Stimulated activated CD8-positive, alpha-beta memory T cell treated with anti-CD3 and anti-CD28 coated beads, Interleukin-12 subunit alpha, Interleukin-12 subunit beta, amount 100 ng/mL, for 1 hour (primary cell): ENCODE results near the gene LIN28B.
"Not testable (repeated sequence)": the region's sequence is repeated elsewhere in the genome, so short reads cannot be mapped to it uniquely, and the experiment has no call there.

Experiments used
- DNase-seq: peaks from one replicate; pipeline ENCODE4 v3.0.0-alpha.2; 2020; ENCODE audit warnings: low read depth

LIN28B gene

DNA sequence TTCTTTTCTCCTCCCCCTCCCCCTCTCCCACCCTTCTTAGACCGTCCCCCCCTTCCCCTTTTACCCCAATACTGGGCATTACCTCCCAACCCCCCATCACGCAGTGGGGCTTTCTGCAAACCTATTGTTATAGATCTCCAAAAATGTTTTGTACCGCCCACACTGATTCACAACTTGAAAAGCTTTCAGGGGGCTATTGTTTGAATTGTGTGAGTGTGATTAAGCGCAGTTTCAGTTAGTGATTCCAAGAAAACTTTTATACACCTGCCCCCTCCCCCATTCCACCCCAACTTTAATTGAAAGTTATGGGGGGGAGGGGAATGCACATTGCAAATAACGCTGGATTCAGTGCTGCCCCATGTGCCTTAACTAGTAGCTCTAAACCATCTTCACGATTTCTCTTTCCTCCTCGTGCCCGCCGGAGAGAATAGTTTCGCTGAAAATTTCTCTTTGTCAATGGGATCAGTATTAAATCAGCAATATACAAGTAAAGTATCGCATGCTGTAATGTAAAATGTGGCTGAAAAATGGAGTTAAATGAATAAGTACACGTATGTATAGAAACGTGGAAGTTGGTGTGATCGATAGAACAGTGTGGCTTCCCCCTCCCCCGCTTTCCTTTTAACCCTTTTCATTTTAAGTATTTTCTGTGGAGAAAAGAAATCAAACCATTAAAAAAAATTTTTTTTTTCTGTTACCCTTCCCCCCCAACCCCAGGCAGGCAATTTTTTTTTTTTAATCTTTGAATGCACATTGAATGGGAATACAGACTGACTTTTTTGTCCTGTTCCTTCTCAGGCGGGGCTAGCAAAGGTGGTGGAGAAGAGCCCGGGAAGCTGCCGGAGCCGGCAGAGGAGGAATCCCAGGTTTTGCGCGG is 632 bp downstream of the LIN28B start:
- DNase-seq: no peak

DNA sequence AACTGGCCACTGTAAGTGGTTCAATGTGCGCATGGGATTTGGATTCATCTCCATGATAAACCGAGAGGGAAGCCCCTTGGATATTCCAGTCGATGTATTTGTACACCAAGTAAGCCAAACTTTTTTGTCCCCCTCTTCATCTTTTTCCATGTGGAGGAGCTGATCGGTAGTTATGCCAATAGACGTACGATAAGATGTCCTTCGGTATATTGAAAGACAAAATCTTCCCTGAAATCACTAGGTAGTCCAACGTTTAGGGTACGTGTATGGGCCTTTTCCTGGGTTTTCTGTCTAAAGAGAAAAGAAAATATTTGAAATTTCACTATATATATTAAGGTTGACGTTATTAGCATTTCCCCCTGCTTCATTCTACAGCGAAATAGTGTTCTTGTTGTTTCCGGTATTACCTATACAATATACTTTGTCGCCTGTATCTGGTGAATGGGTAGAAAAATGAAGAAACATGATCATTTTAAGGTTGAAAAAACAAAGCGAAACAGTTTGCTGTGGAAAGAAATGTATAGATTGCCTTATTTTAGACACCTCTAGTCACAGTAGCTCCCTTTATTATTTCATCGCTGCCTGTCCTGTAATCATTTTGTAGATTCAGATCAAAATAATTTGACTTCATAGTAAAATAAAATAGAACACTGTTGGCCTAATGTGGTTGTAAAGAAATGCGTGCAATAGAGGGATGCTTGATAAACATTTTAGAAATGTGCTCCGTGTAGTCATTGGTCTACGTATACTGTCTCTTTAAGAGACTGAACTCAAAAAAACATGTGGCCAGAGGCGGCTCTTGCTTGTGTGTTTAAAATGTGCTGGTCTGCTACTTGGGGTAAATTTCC is 1.5 kb downstream of the LIN28B start:
- no peak for DNase-seq

DNA sequence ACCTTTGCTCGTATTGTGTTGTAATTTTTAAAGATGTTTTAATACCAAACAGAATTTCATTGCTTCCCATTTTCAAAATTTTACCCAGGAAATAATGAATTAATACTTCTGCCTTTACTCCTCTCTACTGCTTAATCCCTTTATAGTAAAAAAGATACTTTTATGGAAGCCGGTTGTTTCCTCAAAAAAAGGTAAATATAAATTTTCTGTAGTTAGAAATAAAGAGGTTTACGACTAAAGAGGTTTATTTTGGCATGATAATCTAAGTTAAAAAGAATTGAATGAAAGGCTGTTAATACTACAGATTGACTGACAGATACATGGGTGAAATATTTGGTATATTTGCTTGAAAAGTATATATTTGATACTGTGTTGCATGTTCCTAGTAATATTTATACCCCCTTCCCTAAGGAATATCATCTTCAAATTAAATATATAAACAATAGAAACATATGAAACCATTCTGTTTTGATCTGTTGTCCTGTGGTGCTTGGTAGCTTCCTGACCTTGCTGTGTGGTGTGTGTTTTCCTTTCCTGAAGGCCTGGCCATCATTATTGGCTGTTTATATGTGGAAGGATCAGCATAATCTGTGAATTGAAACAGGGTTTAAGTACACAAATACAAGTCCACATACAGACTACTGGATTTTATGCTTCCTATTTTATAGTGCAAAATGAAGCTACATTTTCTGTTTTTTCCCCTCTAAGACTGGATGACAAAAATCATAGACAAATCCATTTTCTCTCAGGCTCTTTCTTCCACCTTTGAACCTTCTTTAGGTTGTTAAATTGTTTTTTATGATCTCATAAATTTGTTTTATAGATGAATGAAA is 2.3 kb downstream of the LIN28B start:
- no peak for DNase-seq

DNA sequence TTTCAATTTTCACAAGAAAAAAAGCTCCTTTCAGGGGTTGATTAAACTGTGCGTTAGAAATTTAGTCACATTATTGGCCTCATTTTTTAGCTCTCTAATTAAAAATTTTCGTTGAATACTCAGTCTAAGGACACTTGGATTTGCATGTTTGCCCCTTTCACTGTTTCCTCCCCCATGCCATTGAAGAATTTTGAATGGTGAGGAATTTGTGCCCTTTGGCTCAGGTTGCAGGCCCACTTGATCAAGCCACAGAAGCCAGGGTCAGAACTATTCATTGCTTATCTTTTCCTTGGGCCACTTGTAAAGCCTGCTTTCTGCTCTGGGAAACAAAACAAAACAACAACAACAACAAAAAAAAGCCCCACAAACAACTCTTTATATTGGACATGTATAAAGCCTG is 12.2 kb downstream of the LIN28B start:
- no peak for DNase-seq

DNA sequence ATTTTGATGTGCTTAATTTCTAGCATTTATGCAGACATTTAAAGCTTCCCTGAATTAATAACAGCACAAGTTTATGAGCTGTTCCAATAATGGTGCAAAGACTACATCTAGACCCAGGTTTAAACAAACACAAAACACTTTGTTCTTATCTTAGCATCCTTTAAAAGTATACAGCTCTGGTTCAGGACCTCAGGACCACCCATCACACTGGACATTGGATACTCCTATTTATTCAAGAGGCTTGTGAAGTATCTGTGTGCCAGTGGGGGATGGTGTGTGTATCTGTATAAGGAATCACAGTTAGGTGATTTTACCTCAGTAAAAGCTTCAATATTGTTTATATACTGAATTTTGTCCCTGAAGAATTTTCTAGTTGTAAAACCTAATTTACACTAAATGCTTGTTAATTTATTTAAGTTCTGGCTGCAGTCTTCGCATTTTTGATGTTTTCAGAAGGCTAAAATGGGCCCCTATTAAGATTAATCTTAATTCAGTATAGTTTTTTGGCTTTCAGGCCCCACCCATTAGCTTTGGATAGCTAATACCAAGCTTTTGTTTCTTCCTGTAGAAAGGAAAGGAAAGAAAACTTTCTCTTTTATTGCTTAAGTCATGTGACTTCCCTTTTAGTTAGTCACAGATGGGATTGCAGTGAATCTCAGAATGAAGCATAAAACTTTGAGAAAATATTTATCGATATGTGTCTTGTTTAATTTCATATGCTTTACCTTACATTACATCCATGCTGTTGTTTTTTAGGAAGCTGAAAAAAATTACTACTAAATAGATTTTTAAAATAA is 13.1 kb downstream of the LIN28B start:
- DNase-seq: no peak

DNA sequence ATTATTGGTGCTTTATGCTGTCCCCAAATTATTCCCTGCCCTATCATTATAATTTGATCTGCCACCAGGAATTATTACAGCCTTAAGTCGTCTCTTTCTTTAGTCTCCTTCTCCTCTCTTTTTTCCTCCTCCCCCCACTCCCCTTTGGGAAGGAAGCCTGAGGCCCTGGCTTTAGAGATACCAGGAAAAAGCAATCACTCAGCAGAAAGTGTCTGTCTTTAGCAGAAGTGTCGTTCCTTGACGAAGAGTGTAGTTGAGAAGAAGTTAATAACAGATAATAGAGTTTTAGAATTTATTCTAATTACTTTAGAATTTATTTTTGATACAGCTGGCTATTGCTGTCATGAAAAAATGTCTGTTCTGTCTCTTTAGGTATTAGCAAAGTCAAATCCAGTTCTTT is 16.5 kb downstream of the LIN28B start:
- no peak for DNase-seq

DNA sequence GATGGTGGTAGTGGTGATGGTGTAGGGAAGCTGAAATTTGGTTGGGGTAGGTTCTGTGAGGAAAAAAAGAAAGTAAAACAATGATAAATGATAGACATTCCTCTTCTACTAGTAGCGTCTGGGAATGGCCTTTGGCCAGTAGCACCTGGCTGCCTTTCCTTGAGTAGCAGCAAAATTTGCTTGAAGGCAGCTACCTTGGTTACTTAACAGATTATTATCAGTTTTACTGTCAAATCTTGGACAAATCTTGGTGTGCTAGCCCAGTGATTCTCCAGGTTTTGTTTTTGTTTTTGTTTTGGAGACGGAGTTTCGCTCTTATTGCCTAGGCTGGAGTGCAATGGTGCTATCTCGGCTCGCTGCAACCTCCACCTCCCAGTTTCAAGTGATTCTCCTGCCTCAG is 26.4 kb downstream of the LIN28B start:
- no peak for DNase-seq

DNA sequence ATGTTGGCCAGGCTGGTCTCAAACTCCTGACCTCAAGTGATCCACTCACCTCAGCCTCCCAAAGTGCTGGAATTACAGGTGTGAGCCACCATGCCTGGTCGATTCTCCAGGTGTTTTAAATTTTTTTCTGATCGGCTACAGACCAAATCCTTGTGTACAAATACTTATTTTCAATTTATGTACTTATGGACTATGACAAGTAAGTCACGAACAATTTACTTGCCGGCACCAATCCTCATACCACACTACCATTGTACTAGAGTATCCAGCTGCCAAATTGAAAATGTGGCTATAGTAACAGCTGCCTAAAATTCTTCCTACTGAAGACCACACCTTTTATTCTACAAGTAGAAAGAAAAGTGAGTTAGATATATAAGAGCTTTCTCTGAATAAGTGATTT is 26.9 kb downstream of the LIN28B start:
- no peak for DNase-seq

DNA sequence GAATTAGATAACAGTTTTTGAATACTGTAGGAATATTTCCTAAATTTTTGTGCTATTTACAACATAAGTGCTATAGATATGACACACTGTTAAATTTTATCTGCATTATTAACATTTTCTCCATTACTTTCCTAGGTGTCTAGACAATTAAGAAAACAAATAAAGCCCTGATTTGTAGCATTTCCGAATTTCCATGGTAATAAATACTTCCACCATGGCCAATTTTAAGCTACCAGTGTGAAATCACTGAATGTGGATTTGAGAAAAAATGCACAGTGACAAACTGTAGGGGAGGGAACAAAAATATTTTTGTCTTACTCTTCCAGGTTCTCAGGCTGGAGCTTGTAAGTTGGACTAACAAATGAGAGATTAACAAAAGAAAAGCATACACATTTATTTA is 27.9 kb downstream of the LIN28B start:
- no peak for DNase-seq

DNA sequence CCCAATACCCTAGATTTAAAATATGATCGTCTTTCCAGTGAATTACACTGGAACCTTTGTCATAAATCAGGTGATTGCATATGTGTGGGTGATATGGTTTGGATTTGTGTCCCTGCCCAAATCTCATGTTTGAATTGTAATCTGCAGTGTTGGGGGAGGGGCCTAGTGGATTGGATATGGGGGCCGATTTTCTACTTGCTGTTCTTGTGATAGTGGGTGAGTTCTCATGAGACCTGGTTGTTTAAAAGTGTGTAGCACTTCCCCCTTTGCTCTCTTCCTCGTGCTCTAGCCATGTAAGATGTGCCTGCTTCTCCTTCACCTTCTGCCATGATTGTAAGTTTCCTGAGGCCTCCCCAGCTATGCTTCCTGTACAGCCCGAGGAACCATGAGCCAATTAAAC is 29.0 kb downstream of the LIN28B start:
- DNase-seq: not testable (repeated sequence)

DNA sequence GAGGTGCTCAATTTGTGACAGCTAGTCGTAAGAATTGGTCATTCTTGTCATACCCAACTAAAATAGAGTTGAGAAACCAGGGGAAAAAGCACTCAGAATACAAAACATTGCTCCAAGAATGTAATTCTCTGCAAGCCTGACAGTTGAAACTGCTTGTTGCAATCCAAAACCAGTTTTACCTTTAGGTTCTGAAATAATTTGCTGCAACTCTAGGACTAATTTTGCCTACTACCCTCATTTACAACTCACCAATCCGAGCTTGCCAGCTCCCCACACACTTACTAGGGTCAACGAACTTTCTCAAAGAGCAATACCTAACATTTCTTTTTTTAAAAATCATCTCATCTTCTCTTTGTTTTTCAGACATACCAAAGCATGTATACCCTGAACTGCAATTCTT is 29.7 kb downstream of the LIN28B start:
- DNase-seq: no peak

DNA sequence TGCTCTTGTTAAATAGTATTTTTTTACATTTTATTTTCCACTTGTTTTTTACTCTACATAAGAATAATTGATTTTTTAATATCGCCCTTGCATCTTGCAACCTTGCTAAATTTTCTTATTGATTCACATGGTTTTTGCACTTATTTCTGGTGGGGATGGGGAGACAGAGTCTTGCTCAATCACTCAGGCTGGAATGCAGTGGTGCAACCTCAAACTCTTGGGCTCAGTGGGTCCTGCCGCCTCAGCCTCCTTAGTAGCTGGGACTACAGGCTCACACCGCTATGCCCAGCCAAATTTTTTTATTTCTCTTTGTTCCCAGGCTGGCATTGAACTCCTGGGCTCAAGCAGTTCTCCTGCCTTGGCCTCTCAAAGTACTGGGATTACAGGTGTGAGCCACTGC is 30.3 kb downstream of the LIN28B start:
- no peak for DNase-seq

DNA sequence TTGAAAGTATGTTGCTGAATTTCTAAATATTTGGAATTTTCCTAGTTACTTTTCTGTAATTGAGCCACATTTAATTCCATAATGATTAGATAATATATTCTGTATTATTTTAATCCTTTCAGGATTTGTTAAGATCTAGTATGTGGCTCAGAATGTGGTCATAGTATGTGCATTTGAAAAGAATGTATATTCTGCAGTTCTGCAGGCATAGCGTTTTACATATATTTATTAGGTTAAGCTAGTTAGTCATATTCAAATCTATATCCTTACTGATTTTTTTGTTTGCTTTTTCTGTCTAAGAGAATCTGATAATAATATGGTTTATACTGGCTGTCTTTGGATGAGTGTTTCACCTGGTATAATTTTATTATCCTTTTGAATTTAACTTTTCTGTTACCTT is 33.2 kb downstream of the LIN28B start:
- no peak for DNase-seq

DNA sequence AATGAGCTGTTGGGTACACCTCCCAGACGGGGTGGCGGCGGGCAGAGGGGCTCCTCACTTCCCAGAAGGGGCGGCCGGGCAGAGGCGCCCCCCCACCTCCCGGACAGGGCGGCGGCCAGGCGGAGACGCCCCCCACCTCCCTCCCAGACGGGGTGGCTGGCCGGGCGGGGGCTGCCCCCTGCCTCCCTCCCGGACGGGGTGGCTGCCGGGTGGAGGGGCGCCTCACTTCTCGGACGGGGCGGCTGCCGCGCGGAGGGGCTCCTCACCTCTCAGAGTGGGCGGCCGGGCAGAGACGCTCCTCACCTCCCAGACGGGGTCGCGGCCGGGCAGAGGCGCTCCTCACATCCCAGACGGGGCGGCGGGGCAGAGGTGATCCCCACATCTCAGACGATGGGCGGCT is 34.2 kb downstream of the LIN28B start:
- DNase-seq: not testable (repeated sequence)

DNA sequence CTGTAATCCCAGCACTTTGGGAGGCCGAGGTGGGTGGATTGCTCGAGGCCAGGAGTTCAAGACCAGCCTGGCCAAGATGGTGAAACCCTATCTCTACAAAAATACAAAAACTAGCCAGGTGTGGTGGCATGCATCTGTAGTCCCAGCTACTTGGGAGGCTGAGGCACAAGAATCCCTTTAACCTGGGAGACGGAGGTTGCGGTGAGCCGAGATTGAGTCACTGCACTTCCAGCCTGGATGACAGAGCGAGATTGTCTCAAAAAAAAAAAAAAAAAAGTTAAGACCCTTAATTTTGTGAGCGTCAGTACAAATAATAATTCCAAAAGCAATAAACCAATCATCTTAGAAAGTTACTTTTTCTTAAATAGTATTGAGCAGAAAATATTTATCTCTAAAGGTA is 36.7 kb downstream of the LIN28B start:
- not testable (repeated sequence) for DNase-seq

DNA sequence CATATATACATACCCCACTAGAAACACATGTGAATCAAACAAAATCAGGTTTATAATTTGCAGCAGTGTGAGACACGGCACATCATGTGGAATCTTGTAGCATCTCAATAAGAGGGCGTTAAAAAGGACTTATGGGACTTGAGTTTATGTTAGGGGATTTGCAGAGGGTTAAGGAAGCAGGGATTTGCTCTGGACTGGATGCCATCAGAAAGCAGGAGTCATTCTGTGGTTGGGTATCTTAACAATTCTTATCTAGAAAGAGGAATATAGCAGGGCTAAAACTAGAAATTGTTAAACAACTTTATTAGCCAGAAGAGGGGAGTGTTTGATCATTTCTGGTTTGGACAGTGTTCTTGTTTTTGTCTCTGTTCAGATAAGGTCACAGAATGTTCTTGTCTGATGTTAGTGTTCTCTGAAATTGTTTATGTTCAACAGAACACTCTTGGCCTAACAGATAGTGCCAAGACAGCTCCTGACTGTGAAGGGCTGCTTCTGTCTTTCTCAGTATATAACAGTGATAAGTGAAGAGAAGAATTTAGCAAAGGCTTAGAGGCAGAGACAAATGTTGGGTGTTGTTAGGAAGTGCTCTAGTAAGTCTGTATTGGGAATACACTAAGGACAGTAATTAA is 39.2 kb downstream of the LIN28B start:
- no peak for DNase-seq

DNA sequence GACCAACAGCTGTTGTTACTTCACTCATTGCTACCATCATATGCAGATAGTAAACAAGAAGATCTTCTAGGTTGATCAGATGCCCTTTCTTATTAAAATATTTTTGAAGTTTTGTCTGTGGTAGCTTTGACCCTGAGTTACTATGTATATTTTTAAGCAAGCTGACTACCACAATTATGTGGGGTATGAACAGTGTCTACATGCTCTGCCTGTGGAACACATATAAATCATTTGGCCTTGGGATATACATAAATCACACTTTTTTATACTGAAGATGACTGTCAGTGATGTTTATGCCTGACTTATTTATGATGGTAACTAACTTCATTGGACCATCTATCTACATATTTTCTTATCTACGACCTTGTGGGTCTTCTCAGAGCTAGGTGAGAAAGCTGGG is 44.2 kb downstream of the LIN28B start:
- no peak for DNase-seq

DNA sequence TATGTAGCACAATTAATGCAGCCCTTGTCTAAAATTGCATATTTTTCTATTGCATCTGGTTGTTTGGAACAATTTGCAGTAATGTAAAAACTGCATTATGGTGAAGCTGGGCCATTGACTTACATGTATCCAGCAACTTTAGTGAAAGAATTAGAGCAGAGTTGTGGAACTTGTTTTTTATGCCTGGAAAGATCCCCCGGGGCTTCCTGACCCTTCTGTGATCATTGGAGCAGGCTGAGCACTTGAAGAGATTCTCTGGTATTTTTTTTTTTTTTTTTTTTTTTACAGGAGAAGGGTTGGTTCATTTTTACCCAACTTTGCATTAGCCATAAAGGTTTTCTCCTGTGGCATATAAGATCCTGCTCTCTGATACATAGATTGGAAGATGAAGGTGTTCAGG is 45.0 kb downstream of the LIN28B start:
- DNase-seq: no peak

DNA sequence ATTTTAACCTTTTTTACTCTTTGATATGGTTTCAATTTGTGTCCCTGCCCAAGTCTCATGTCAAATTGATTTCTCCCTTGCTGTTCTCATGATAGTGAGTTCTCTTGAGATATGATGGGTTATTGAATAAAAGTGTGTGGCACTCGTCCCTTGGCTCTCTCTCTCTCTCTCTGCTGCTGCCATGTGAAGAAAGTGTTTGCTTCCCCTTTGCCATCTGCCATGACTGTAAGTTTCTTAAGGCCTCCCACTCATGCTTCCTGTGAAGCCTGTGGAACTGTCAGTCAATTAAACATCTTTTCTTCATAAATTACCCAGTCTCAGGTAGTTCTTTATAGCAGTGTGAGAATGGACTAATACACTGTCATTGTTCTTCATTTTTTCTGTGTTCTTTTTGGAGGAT is 48.5 kb downstream of the LIN28B start:
- no peak for DNase-seq

DNA sequence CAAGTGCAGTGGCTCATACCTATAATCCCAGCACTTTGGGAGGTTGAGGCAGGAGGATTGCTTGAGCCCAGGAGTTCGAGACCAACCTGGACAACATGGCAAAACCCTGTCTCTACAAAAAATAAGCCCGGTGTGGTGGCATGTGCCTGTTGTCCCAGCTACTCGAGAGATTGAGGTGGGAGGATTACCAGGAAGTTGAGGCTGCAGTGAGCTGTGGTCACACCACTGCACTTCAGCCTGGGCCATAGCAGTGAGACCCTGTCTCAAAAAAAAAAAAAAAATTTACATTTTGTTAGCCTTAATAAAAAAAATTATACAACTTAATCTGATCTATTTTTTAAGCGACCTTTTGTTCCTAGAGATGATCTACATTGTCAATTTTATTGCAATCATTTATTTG is 56.6 kb downstream of the LIN28B start:
- not testable (repeated sequence) for DNase-seq

DNA sequence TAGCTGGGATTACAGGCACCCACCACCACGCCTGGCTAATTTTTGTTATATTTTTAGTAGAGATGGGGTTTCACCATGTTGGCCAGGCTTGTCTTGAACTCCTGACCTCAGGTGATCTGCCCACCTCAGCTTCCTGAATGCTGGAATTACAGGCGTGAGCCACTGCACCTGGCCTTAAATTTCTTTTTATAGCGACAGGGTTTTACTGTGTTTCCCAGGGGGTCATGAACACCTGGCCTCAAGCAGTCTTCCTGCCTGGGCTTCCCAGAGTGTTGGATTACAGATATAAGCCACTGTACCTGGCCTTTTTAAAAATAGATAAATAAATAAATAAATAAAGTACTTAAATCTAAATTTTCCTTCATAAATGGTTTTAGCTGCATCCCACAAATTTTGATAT is 57.5 kb downstream of the LIN28B start:
- DNase-seq: no peak
